Measurements from ENCODE around the gene PCDH8.
A peak's percentile ranks its signal among the peaks of the same experiment; 100 is the strongest.
"Not testable (repeated sequence)": the region's sequence is repeated elsewhere in the genome, so short reads cannot be mapped to it uniquely, and the experiment has no call there.

PCDH8 gene

DNA sequence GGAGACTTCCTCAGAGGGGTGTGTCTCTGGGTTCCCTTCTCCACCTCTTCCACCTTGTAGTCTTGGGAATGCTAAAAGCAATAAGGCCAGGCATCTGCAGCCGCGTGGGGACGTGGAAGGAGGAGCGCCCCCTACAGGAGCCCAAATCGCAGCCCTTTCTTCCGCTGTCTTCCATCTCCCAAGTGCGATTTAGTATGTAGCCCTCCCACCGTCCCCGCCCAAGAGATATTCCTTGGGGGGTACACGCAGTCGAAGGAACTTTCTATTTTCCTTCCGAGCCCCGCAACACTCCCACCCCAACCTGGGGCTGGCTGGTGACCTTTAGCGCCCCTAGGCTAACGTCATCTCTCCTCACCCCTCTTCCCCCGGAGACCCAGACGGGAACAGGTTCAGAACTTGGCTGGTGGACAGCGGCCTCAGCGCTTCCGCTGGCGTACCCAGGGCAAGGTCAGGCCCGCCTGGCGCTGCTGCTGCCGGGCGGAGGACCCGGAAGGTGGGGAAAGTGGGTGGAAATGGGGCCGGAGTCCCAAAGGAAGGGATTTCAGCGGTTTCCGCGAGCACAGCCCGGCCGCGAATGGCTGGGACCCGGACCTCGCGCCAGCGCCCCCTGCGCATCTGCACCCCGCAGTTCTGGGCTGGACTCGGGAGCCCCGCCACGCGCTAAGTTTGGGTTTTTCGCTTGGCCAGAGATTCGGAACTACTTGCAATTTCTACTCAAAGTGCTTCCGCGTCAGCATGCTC lies 2.1 kb upstream of the PCDH8 start:
- DNase-seq = peak; percentile 24

DNA sequence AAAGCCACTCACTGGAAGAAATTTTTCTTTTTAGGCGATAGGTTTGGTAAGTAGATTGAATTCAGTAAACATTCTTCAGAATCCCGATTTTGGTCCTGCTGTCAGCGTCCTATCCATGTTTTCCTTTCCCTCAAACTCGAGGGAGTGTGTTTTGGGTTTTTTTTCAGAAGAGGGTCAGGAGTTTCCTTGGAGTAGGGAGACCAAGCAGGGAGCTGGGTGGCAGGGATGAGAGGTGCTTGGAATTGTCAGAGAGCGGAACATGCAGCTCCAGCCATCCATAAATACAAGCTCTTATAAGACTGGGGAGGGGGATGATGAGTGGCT lies 1.6 kb upstream of the PCDH8 start:
- no peak for DNase-seq

DNA sequence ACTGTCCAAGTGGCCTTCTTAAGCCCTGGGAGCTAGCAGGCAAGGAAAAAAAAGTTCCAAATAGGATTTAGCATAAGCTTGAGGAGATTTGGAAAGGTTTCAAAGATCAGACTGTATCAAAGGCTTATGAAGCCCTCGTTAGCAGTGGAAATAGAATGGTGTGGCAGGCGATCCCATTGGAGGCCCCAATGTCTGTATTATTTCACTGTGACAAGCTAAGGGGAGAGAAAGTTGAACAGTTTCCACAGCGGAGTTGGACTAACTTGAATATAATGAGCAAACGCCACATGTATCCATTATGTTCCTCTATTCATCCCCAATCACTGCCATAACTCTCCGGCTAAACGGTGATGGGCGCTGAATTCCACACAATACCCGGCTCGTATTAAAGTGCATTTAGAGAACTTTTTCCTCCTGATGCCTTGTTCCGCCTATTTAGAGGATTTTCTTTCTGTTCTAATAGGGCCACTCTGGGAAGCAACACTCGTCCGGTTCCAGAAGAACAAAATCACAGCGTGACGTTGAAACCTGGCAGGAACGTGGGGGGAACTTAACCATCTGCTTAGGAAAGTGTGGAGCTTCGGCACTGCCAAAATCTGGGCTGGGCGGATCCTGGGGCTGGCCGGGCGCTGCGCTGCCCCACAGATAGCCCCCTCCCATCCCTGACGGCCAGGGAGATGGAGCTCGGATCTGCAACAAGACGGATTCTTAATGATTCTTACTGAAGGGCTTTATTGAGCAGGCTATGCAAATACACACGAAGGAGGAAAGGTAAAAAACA lies 1.0 kb upstream of the PCDH8 start:
- DNase-seq = no peak

DNA sequence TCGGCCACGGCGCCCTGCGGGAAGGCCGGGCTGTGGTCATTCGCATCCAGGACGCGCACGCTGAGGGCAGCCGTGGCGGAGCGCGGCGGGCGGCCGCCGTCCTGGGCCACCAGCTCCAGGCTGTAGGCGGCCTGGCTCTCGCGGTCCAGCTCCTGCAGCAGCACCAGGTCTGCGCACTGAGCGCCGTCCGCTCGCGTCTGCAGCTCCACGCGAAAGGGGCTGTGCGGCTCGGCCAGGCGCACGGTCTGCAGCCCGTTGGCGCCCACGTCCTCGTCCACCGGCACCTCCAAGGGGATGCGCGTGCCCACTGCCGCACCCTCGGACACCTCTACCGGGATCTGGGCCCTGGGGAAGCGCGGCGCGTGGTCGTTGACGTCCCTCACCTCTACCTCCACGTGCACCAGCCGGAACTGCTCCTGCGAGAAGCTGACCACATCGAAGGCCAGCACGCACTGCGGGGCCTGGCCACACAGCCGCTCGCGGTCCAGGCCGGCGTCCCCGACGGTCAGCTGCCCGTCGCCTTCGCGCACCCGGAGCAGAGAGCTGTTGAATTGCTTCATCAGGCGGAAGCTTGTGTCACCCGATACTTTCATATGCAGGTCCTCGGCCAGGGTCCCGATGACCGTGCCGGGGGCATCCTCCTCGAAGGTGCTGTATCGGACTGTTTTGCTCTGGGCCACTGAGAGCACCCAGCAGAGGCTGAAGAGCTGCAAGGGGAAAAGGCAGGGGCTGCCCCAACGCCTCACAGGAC lies 583 bp downstream of the PCDH8 start:
- no peak for DNase-seq

DNA sequence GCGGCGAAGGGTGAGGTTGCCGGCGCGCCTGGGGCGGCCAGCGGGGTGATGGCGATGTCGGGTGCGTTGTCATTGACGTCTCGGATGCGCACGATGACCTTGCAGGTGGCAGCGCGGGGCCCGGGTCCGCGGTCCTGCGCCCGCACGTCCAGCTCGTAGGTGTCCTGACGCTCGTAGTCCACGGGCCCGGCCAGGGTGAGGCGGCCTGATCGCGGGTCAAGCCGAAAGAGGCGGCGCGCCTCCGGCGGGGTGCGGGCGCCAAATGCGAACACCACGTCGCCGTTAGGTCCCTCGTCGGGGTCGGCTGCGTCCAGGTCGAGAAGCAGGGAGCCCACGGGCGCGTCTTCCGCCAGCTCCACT lies 1.1 kb downstream of the PCDH8 start:
- no peak for DNase-seq

DNA sequence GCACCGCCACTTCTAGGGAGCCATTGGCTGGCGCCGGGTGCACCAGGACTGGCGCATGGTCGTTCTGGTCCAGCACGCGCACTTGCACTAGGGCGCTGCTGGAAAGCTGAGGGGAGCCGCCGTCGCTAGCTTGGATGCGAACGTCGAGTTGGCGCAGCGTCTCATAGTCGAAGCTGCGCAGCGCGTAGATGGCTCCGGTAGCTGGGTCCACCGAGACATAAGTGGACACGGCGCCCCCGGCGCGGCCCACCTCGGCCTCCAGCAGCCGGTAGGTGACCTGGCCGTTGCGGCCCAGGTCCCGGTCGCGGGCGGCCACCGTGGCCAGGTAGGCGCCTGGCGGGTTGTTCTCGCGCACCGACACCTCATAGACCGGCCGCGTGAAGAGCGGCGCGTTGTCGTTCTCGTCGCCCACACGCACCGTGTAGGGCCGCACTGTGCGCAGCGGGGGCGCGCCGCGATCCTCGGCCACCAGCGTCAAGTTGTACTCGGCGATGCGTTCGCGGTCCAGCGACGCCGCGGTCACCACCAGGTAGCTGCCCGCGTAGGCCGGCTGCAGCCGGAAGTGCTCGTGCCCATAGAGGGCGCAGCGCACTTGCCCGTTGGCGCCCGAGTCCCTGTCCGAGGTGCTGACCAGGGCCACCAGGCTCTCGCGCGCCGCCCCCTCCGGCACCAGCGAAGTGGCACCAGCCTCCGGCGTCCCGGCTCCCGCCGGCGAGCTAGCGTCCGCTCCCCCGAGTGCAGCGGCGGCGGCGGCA lies 1.7 kb downstream of the PCDH8 start:
- peak; percentile 28 for DNase-seq

DNA sequence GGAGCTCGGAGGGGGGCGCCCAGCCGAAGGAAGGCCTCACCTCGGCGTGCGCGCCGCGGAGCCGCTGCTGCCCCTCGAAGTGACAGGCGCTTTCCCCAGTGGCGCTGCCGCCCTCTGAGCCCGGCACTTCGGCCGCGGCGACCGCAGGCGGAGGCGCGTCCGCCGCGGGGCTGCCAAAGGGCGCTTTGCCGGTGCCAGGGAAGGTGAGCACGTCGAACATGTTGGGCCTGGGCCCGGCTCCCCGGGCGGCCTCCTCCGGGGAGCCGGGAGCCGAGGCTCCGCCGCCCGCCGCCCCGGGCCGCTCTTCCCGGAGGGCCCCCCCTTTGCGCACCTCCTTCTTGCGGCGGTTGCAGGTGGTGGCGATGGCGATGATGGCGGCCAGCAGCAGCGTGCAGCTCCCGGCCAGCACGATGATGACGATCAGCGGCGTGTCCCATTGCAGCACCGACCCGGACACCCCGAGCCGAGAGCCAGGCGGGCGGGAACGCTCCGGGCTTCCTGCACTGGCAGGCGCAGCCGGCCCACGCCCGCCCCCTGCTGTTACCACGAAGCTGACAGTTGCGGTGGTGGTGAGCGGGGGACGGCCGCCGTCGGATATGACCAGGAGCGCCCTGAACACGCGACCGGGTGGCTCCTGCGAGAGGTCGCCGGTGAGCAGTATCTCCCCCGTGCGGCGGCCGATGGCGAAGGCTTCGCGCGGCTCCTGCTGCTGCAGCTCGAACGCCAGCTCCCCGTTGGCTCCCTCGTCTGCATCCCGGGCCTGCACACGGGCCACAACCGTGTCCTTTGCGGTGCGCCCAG lies 2.5 kb downstream of the PCDH8 start:
- no peak for DNase-seq

DNA sequence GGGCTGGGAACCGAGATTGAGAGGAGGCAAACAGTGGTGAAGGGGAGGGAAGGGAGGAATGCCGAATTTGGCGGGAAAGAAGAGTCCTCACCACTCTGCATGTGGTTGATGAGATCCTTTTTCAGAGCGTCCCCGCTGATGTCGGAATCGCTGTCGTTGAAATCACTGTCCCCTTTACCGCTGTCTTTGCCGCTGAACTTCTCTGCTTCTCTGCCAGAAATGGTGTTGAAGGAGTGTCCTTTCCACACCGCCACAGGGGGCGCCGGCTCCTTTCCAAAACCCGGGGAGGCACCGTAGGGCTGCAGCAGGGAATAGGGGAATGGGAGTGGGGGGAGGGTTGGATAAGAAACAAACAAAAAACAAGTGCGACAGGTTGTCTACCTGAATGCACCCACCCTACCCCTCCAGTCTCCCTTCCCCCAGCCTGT lies 3.1 kb downstream of the PCDH8 start:
- DNase-seq = no peak

DNA sequence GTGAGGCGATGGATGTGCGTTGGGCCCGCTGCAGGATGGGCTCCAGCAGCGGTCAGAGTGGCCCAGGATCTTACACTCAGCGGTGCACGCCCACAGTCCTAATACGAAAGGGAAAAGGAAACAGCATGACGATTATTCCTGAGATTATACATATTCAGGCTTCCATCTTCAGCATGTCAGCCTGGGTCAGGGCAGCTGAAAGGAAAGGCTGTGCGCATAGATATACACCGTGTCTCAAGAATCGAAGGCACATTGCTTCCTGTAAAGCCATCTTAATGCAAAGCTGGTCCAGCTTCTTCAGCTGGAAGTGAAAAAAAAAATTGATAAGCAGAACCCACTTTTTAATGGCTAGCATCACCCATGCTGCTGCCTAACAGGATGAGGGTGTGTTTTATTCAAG lies 3.6 kb downstream of the PCDH8 start:
- no peak for DNase-seq

DNA sequence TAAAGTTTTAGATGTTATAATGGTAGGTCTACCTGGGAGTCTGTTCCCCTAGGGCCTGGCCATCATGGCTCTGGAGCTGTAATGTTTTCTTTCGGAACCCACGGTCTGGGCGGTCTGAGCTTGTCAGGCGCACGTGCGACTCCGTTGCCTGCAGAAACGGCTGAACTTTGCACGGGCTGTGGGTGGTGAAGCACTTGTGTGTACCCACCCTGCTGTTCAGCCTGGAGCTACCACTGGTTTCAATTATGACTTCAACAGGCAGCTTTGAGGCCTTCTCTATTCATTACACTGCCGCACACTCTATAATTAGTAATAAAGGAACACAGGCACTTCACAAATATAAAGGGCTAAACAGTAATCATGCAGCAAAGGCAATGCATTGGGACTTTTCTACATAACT lies 6.0 kb downstream of the PCDH8 start:
- no peak for DNase-seq

DNA sequence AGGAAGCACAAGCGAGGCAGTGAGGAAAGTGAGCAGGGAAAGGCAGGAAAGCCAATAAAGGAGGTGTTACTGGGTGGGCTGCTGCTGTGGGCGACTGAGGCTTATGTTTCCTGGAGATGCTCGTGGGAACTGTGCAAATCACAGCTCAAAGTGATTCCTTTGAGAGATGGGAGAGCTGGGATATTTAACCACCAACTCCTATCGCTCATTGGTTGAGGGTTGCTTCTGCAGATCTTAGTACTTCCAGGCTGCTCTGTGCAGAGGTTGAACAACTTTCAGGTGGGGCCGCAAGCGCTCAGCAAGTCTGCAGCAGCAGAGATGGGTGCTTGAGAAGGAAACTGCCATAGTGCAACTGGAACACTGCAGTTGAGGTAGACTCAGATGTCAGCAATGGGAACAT lies 8.4 kb downstream of the PCDH8 start:
- no peak for DNase-seq

DNA sequence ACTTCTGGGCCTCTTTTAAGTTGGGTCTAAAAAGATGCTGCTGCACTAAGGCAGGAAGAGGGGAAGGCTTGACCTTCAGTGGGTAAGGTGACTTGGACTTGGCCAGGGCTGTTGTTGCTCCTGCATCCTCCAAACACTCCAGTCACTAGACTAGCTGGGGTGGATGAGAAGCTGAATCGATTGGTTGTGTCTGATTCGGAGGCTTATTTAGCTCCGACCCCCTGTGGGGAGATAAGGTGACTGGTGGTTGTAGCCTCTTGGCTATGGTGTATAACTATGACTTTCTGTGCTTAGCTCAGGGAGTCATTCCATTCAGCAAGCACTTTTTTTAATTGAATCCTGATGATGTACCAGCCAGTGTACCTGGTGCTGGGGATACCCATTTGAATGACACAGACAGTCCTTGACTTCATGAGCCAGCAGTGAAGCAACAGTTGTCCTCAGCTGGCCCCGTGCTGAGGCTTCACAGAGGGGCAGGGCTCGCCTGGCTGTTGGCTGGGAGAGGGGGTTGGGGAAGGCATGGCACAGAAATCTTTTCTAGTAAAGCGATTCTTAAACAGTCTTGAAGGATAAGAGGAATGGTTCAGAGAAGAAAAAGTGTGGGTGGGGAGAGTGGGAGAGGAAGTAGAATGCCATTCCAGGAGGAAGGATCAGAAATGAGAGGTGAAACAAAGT lies 9.9 kb downstream of the PCDH8 start:
- DNase-seq = no peak

DNA sequence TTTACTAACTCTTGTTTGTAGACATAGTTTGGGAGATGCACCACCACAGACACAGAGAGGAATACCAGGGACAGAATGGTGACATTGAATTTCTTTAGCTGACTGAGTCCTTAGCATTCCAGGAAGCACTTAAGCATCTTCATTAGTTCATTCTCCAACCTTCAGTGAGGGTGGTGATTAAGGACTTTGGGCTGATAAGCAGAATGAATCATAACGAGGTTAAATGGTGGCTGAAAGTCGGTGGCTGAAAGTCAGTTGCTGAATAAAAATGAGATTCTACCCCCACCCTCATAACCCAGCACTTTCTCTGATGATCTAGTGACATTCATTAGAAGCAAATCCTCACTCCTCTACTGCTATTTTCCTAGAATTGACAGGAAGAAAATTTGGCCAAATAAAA lies 10.6 kb downstream of the PCDH8 start:
- DNase-seq = no peak

DNA sequence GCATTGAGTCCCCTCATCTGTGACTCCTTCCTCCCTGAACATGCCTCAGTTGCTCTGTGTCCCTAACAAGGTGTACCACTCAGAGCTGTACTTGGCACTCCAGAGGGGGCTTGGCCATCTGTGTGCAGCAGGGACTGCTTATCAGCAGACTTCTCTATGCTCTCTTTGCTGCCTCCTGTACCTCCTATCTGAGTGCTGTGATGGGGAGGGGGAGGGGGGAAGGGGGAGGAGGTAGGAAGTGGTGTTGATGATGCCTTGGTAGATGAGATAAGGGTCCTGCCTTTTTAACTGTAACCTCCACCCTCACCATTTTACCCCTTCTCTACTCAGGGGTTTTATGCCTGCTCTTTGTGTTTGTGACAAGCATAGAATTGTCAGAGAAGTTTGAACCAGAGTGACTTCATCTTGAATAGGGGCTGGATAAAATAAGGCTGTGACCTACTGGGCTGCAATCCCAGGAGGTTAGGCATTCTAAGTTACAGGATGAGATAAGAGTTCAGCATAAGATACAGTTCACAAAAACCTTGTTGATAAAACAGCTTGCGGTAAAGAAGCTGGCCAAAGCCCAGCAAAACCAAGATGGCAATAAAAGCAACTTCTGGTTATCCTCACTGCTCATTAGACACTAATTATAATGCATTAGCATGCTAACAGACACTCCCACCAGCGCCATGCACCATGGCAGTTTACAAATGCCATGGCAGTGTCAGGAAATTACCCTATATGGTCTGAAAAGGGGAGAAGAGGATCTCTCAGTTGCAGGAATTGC lies 13.2 kb downstream of the PCDH8 start:
- DNase-seq = no peak

DNA sequence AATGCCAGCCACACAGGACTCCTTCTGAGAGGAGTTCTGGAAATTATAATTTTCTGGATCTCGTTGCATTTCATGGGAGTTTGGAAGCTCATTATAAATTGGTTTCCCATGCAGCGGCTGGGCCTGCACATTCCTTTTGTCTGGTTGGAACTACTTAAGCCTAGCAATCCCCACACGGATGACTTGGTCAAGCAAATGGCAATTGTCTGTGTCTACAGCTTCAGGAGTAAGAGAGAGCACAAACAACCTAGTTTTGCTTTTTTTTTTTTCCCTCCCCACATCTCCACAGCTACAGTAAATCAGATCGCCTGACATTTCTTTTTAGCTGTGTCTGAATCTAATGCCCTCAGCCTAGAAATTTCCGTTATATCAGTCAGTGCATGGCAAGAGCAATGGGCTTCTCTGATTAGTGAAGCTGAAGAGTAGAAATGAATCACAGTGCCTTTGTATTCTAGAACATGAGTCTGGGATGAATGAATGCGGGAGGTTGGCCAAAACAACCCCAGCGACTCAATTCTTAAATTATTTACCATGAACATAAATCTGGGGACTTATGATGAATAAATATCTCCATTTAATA lies 15.1 kb downstream of the PCDH8 start:
- no peak for DNase-seq

DNA sequence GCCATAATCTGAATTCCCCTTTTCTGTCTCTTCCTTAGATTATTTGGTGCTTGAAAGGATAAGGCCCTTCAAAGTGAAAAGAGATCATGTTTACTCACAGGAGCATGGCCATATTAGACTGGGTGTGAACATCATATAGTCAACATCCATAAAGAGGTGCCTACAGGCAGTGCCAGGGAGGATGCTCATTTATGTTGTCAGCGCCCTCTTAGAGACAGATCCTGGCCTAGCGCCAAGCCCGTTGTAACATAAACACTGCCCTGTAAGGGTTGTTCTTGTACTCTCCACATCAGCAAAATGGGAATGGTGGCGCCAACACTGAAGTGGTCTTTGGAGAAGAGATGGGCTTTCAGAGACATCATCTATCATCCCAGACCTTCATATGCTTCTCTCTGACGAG lies 16.1 kb downstream of the PCDH8 start:
- DNase-seq = no peak

DNA sequence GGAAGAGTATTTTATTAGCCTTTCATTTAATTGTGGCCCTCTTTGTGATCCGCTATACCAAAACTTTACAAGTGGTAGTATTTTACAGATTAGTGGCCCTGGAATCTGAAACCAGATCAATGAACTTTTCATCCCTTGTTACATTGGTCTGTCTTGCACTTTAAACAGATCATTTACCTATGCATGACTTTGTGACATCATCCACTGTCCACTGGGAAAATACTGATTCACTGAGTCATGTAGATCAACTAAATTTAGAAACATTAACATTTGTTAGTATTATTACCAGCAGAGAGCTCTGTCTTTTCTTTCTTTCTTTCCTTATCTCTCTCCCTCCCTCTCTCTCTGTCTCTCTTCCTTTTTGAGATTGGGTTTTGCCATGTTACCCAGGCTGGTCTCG lies 17.5 kb downstream of the PCDH8 start:
- DNase-seq = no peak

DNA sequence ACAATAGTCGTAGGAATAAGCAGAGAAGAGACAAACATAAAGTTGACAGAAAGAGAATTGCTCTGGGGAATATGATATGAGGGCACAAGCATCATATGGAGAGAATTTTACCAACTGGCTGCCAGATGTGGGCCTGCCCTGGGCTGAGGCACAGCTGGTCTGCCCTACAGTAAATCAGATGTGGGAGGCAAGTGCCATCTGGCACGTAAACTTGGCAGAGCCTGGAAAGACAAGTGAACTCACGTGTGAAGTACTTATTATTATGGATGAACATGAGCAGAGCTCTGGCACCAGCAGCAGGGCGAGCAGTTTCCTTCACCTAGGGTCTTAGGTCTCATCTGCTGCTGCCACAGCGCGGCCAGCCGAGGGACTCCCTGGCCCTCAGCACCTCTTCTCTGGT lies 20.6 kb downstream of the PCDH8 start:
- DNase-seq = no peak

DNA sequence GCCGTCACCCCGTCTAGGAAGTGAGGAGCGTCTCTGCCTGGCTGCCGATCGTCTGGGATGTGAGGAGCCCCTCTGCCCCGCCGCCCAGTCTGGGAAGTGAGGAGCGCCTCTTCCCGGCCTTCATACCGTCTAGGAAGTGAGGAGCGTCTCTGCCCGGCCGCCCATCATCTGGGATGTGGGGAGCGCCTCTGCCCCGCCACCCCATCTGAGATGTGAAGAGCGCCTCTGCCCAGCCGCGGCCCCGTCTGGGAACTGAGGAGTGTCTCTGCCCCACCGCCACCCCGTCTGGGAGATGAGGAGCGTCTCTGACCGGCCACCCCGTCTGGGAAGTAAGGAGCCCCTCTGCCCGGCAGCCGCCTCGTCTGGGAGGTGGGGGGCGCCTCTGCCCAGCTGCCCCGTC lies 30.6 kb downstream of the PCDH8 start:
- DNase-seq = not testable (repeated sequence)

DNA sequence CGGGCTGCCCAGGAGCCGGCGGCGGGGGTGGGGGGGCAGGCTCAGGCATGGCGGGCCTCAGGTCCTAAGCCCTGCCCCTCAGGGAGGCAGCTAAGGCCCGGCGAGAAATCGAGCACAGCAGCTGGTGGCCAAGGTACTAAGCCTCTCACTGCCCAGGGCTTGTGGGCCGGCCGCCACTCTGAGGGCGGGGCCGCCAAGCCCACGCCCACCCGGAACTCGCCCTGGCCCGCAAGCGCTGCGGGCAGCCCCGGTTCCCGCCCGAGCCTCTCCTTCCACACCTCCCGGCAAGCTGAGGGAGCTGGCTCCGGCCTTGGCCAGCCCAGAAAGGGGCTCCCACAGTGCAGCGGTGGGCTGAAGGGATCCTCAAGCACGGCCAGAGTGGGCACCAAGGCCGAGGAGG lies 33.1 kb downstream of the PCDH8 start:
- no peak for DNase-seq

DNA sequence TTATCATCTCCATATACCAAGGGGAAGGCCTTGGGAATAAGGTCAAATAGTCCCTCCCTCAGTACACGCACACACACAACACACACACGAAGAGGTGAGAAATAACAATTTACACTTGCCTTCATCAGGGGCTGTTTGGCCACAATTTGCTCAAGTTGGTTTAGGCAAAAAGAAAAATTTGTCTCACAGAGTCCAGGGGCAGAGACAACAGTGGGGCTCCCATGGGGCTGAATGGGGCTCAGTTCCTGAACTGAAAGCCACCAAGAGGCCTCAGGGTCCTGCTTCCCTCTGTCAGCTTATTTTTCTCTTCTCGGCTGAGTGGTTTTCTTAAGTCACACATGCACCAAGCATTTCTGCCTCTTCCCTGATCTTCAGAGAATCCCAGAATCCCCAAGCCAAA lies 35.5 kb downstream of the PCDH8 start:
- DNase-seq = no peak

Measured in fibroblast of skin of right quadriceps (primary cell).